WTC11 (cell line): ENCODE measurements around the gene RNF17. TPM values are rescaled to one million over a fixed set of nuclear protein-coding genes. Genes with fewer than 3 reads are reported as not detected.

Source experiments
- ATAC-seq: fragments of 200-7000 bp; cut with Tn5 transposase; 2 replicates; pipeline ENCODE4 v1.10.0; 2021; ENCODE audit warnings: mild to moderate bottlenecking, moderate library complexity
- CTCF ChIA-PET: fragments of 300-600 bp; sonication (Branson Sonifier 250); formaldehyde crosslinking; loops from one replicate; lab custom pipeline; 2021; ENCODE audit warnings: antibody characterized with exemption; lab: Charles Lee
- POLR2A ChIA-PET: fragments of 350-600 bp; sonication (Branson Sonifier 250); formaldehyde crosslinking; loops from one replicate; lab custom pipeline; 2021; ENCODE audit warnings: antibody characterized with exemption; lab: Charles Lee
- DNase-seq: peaks from one replicate; pipeline ENCODE4 v3.0.0; 2021; ENCODE audit warnings: low spot score
- H3K27ac Mint-ChIP-seq: 2 replicates; pipeline ENCODE4 v1.8.0; 2021; ENCODE audit warnings: mixed read lengths
- H3K27me3 Mint-ChIP-seq: 2 replicates; pipeline ENCODE4 v1.8.0; 2021; ENCODE audit warnings: low read depth, mild to moderate bottlenecking, moderate library complexity, mixed read lengths
- H3K36me3 Mint-ChIP-seq: 2 replicates; pipeline ENCODE4 v1.8.0; 2021; ENCODE audit warnings: mixed read lengths
- H3K4me1 Mint-ChIP-seq: 2 replicates; pipeline ENCODE4 v1.8.0; 2022; ENCODE audit warnings: mixed read lengths
- H3K4me3 Mint-ChIP-seq: 2 replicates; pipeline ENCODE4 v1.8.0; 2021; ENCODE audit warnings: mild to moderate bottlenecking, moderate library complexity, mixed read lengths
- H3K9me3 Mint-ChIP-seq: 2 replicates; pipeline ENCODE4 v1.8.0; 2021; ENCODE audit warnings: mixed read lengths
- ARID4B ChIP-seq: sonication (generic); formaldehyde crosslinking; IDR thresholded peaks from 2 replicates; pipeline ENCODE4 v1.8.0; 2023; ENCODE audit warnings: missing genetic modification reagents, mild to moderate bottlenecking, borderline replicate concordance
- ATF1 ChIP-seq: sonication (generic); formaldehyde crosslinking; IDR thresholded peaks from 2 replicates; pipeline ENCODE4 v1.8.1; 2023; ENCODE audit warnings: mild to moderate bottlenecking, moderate library complexity, missing genetic modification reagents
- ELF4 ChIP-seq: sonication (generic); formaldehyde crosslinking; IDR thresholded peaks from 2 replicates; pipeline ENCODE4 v1.8.1; 2022; ENCODE audit warnings: low read depth, mild to moderate bottlenecking, moderate library complexity, missing genetic modification reagents
- ERG ChIP-seq: fragments of 250-450 bp; sonication (Bioruptor Pico); IDR thresholded peaks from 2 replicates; pipeline ENCODE4 v1.8.0; 2021; ENCODE audit warnings: mild to moderate bottlenecking
- ESRRA ChIP-seq: sonication (generic); formaldehyde crosslinking; IDR thresholded peaks from 2 replicates; pipeline ENCODE4 v1.8.1; 2022; ENCODE audit warnings: mild to moderate bottlenecking, missing genetic modification reagents, borderline replicate concordance
- FOXJ3 ChIP-seq: sonication (generic); formaldehyde crosslinking; IDR thresholded peaks from 2 replicates; pipeline ENCODE4 v1.9.0; 2021; ENCODE audit warnings: missing genetic modification reagents, mild to moderate bottlenecking, borderline replicate concordance
- FOXK1 ChIP-seq: sonication (generic); formaldehyde crosslinking; IDR thresholded peaks from 2 replicates; pipeline ENCODE4 v1.8.0; 2022; ENCODE audit warnings: mild to moderate bottlenecking, moderate library complexity, missing genetic modification reagents
- FOXP1 ChIP-seq: sonication (generic); formaldehyde crosslinking; IDR thresholded peaks from 2 replicates; pipeline ENCODE4 v1.8.0; 2022; ENCODE audit warnings: missing genetic modification reagents, mild to moderate bottlenecking, moderate library complexity, borderline replicate concordance
- FOXP4 ChIP-seq: sonication (generic); formaldehyde crosslinking; IDR thresholded peaks from 2 replicates; pipeline ENCODE4 v1.8.0; 2022; ENCODE audit warnings: mild to moderate bottlenecking, missing genetic modification reagents
- JUN ChIP-seq: sonication (generic); formaldehyde crosslinking; IDR thresholded peaks from 2 replicates; pipeline ENCODE4 v1.8.0; 2023; ENCODE audit warnings: mild to moderate bottlenecking, missing genetic modification reagents
- MYBL2 ChIP-seq: sonication (generic); formaldehyde crosslinking; IDR thresholded peaks from 2 replicates; pipeline ENCODE4 v1.8.1; 2023; ENCODE audit warnings: mild to moderate bottlenecking, moderate library complexity, missing genetic modification reagents
- NFATC4 ChIP-seq: fragments of 250-450 bp; sonication (Bioruptor Pico); IDR thresholded peaks from 2 replicates; pipeline ENCODE4 v1.9.0; 2021; ENCODE audit warnings: mild to moderate bottlenecking
- NFYB ChIP-seq: sonication (generic); formaldehyde crosslinking; conservative IDR thresholded peaks from 2 replicates; pipeline ENCODE4 v1.8.0; 2022; ENCODE audit warnings: low read depth, missing genetic modification reagents
- NR1H2 ChIP-seq: sonication (generic); formaldehyde crosslinking; IDR thresholded peaks from 2 replicates; pipeline ENCODE4 v1.9.0; 2021; ENCODE audit warnings: mild to moderate bottlenecking, moderate library complexity, missing genetic modification reagents
- OVOL2 ChIP-seq: fragments of 250-450 bp; sonication (Bioruptor Pico); IDR thresholded peaks from 2 replicates; pipeline ENCODE4 v1.9.0; 2021; ENCODE audit warnings: mild to moderate bottlenecking, borderline replicate concordance
- SP1 ChIP-seq: sonication (generic); formaldehyde crosslinking; conservative IDR thresholded peaks from 2 replicates; pipeline ENCODE4 v1.8.1; 2022; ENCODE audit warnings: missing genetic modification reagents
- TEAD1 ChIP-seq: sonication (generic); formaldehyde crosslinking; IDR thresholded peaks from 2 replicates; pipeline ENCODE4 v1.8.0; 2022; ENCODE audit warnings: mild to moderate bottlenecking, missing genetic modification reagents
- USF1 ChIP-seq: sonication (generic); formaldehyde crosslinking; IDR thresholded peaks from 2 replicates; pipeline ENCODE4 v1.8.0; 2022; ENCODE audit warnings: mild to moderate bottlenecking, missing genetic modification reagents
- USF2 ChIP-seq: sonication (generic); formaldehyde crosslinking; IDR thresholded peaks from 2 replicates; pipeline ENCODE4 v1.8.1; 2023; ENCODE audit warnings: mild to moderate bottlenecking, missing genetic modification reagents, moderate library complexity
- ZNF219 ChIP-seq: sonication (generic); formaldehyde crosslinking; IDR thresholded peaks from 2 replicates; pipeline ENCODE4 v1.8.0; 2023; ENCODE audit warnings: missing genetic modification reagents, mild to moderate bottlenecking, borderline replicate concordance
- ZNF512 ChIP-seq: sonication (generic); formaldehyde crosslinking; IDR thresholded peaks from 2 replicates; pipeline ENCODE4 v1.8.1; 2022; ENCODE audit warnings: missing genetic modification reagents, borderline replicate concordance
- ZNF671 ChIP-seq: fragments of 250-450 bp; sonication (Bioruptor Pico); IDR thresholded peaks from 2 replicates; pipeline ENCODE4 v1.8.0; 2021; ENCODE audit warnings: mild to moderate bottlenecking
- total RNA-seq: library from RNA; stranded (reverse); gene quantifications from 3 replicates; pipeline ENCODE4 v1.2.3, GENCODE V29; 2021

The RNF17 gene
- total RNA-seq, 1 experiment from 2014 or later: not detected

GRCh38 chr13:24906268-24906667 lies 142.3 kb downstream of the RNF17 start (continued):
- TF ChIP-seq USF2 (CRISPR knock-in tag) (no peak), FOXP1 (CRISPR knock-in tag) (no peak), FOXJ3 (no peak), NR1H2 (CRISPR knock-in tag) (no peak), MYBL2 (no peak), NFATC4 (CRISPR knock-in tag) (no peak)

- CTCF ChIA-PET: no interaction called here
- TF ChIP-seq SP1 (CRISPR knock-in tag): no peak
- no peak for TF ChIP-seq ERG (CRISPR knock-in tag)
- no peak for TF ChIP-seq OVOL2 (CRISPR knock-in tag)
- TF ChIP-seq FOXK1 (CRISPR knock-in tag): no peak
- TF ChIP-seq FOXP4 (CRISPR knock-in tag): no peak
- POLR2A ChIA-PET: no interaction called here
- H3K4me3 Mint-ChIP-seq: no peak overlapping the region
- H3K9me3 Mint-ChIP-seq: no peaks in the 10 kb centered on the region
- peaks cover 11% of the 10 kb centered on the region for H3K4me1 Mint-ChIP-seq
- no peak overlapping the region for H3K27ac Mint-ChIP-seq
- DNase-seq: no peak
- peaks cover 50% of the 10 kb centered on the region for H3K36me3 Mint-ChIP-seq
- no peak for ATAC-seq
- H3K27me3 Mint-ChIP-seq: no peaks in the 10 kb centered on the region; the same call in 1 of the 2 replicates
These were observed 146.6 kb downstream of the RNF17 start for GRCh38 chr13:24910502-24911132.

- CTCF ChIA-PET: no interaction called here
- H3K27ac Mint-ChIP-seq: no peak overlapping the region
- ATAC-seq (no peak), DNase-seq (no peak)
- H3K27me3 Mint-ChIP-seq: no peaks in the 10 kb centered on the region; the same call in 1 of the 2 replicates
- peaks cover 15% of the 10 kb centered on the region for H3K4me1 Mint-ChIP-seq
- POLR2A ChIA-PET: no interaction called here
- H3K9me3 Mint-ChIP-seq: no peaks in the 10 kb centered on the region
- no peak overlapping the region for H3K4me3 Mint-ChIP-seq
- H3K36me3 Mint-ChIP-seq: peaks cover 43% of the 10 kb centered on the region
- TF ChIP-seq NFYB (no peak), ARID4B (CRISPR knock-in tag) (no peak), JUN (CRISPR knock-in tag) (no peak), ESRRA (CRISPR knock-in tag) (no peak), TEAD1 (CRISPR knock-in tag) (no peak), ELF4 (CRISPR knock-in tag) (no peak), ZNF512 (no peak), ATF1 (CRISPR knock-in tag) (no peak), ZNF671 (CRISPR knock-in tag) (no peak), USF1 (CRISPR knock-in tag) (no peak), FOXP1 (CRISPR knock-in tag) (no peak), ZNF219 (CRISPR knock-in tag) (no peak)
These were observed 147.4 kb downstream of the RNF17 start for GRCh38 chr13:24911133-24911908.
